ENCODE data around the gene ABHD15. TPM values are rescaled to one million over a fixed set of nuclear protein-coding genes. Genes with fewer than 3 reads are reported as not detected.
"Not testable (repeated sequence)": the region's sequence is repeated elsewhere in the genome, so short reads cannot be mapped to it uniquely, and the experiment has no call there.

Gene ABHD15
- total RNA-seq, 1 donor from 2014 or later: 11.6 TPM

DNA sequence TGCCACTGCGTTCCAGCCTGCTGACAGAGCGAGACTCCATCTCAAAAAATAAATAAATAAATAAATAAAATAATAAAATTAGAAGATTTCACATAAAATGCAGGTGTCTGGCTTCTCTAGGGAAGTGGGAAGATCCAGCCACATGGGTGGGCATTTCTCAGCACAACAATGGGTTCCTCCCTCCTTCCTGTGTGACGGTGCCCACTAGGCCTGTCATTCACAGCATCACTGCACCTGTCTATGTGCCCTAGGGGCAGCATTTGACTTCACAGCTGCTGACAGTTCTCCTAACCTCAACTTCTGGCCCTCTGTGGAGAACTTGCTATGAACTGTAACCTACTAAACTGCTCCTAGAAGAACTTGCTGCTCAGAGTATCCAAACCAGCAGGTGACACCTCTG, 3.0 kb downstream of the ABHD15 start:
- DNase-seq (ENCODE audit: extremely low spot score, unreplicated experiment): no peak
- H3K9me3 Mint-ChIP-seq: no peaks in the 10 kb centered on the region
- H3K4me3 Mint-ChIP-seq: peak overlapping the region; percentile 4
- TF ChIP-seq, protein P1, sequence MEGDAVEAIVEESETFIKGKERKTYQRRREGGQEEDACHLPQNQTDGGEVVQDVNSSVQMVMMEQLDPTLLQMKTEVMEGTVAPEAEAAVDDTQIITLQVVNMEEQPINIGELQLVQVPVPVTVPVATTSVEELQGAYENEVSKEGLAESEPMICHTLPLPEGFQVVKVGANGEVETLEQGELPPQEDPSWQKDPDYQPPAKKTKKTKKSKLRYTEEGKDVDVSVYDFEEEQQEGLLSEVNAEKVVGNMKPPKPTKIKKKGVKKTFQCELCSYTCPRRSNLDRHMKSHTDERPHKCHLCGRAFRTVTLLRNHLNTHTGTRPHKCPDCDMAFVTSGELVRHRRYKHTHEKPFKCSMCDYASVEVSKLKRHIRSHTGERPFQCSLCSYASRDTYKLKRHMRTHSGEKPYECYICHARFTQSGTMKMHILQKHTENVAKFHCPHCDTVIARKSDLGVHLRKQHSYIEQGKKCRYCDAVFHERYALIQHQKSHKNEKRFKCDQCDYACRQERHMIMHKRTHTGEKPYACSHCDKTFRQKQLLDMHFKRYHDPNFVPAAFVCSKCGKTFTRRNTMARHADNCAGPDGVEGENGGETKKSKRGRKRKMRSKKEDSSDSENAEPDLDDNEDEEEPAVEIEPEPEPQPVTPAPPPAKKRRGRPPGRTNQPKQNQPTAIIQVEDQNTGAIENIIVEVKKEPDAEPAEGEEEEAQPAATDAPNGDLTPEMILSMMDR (conservative IDR thresholded peaks at IDR 0.05): no peak
- peaks cover 3% of the 10 kb centered on the region for H3K36me3 Mint-ChIP-seq
- peaks cover 33% of the 10 kb centered on the region for H3K27me3 Mint-ChIP-seq
- H3K27ac Mint-ChIP-seq: no peak overlapping the region
- peaks cover 4% of the 10 kb centered on the region for H3K4me1 Mint-ChIP-seq (ENCODE audit: unreplicated experiment)

DNA sequence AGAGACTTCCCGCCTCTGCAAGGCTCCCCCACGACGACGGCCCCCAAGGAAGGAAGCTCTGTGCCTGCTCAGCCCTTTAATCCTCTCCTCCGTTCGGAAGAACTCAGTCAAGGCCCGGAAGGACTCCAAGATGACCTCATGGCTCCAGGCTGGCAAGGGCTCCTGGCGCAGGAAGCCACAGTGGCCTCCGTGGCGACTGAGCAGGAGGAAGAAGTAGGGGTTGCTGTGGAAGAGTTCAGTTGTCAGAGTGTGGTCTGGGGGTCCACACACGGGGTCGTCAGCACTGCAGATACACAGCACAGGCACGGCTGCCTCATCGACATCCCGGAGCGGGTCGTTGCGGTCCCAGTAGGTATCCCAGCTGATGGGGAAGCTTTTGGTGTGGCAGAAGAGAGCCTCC, 4.2 kb downstream of the ABHD15 start:
- no peak for DNase-seq (ENCODE audit: extremely low spot score, unreplicated experiment)
- H3K4me1 Mint-ChIP-seq (ENCODE audit: unreplicated experiment): peaks cover 4% of the 10 kb centered on the region

DNA sequence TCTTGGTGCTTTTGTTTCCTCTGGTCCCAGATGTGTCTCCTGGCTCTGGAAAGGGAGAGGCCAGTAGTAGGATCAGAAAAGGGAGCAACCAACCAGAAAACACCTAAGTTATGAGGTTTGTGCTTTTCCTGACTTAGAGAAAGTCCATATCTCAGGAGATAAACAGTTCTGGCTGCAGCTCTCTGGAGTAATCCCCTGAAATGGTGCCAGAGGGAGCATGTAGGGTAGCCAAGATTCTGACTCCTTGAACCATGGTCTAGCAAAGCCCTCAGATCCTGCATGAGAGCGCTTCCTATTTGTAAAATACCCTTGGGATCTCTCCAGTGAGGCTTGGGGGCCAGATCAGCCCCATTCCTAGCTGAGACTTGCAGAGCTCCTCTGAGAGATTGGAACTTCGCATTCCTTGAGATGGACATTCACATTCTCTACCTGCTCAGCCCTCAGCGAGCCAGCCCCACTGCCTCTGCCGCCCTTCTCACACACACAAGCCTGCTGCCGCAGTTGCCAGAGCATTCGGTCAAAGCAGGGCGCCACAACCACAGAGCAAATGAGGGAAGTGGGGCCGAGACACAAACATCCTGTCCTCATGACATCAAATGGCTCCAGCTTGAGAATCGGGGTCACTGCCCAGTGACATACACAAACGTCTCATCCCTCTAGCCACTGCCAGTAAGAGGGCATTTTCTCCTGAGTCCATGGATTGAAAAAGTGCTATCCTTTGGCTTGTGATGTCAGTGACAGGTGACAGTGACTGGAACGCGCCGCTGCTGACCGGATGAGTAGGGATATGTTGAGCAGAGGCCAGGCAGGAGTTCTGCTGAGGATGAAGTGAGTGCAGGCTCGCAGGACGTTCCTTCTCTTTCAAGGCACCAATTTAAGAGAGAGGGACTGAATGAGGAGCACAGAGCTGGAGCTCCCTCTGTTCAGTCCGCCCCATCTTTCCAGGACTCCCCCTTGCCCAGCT, 5.0 kb downstream of the ABHD15 start:
- no peak overlapping the region for H3K27ac Mint-ChIP-seq
- no peaks in the 10 kb centered on the region for H3K9me3 Mint-ChIP-seq
- TF ChIP-seq, protein P1 (conservative IDR thresholded peaks at IDR 0.05): no peak
- H3K36me3 Mint-ChIP-seq: peaks cover 3% of the 10 kb centered on the region
- H3K27me3 Mint-ChIP-seq: peaks cover 29% of the 10 kb centered on the region
- DNase-seq (ENCODE audit: extremely low spot score, unreplicated experiment): no peak
- H3K4me3 Mint-ChIP-seq: no peak overlapping the region
- H3K4me1 Mint-ChIP-seq (ENCODE audit: unreplicated experiment): peaks cover 4% of the 10 kb centered on the region

More for the DNA sequence above, 4.2 kb downstream of the ABHD15 start:
- H3K4me3 Mint-ChIP-seq: peak overlapping the region; percentile 52
- no peaks in the 10 kb centered on the region for H3K9me3 Mint-ChIP-seq
- TF ChIP-seq, protein P1 (conservative IDR thresholded peaks at IDR 0.05): no peak
- peaks cover 29% of the 10 kb centered on the region for H3K27me3 Mint-ChIP-seq
- H3K27ac Mint-ChIP-seq: no peak overlapping the region
- peaks cover 3% of the 10 kb centered on the region for H3K36me3 Mint-ChIP-seq

DNA sequence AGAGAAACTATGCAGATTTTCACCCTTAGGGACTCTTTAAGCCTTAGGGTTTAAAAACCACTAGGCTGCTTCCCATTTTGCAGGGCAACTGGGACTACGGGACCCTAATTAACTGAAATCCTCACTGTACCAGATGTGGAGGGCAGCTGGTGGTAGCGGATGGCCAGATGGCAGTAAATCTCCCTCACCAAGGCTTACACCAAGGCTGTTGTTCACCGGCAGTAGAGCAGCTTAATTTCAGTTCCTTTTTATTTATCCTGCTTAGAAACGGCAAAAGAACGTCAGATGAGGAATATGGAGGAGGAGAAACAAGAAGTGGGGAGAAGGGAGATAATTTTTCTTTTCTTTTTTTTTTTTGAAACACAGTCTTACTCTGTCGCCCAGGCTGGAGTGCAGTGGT, 6.5 kb downstream of the ABHD15 start:
- Mint-ChIP-seq H3K4me1 (ENCODE audit: unreplicated experiment) (peaks cover 8% of the 10 kb centered on the region), H3K27ac (no peak overlapping the region), H3K4me3 (no peak overlapping the region), H3K36me3 (peaks cover 3% of the 10 kb centered on the region), H3K9me3 (no peaks in the 10 kb centered on the region), H3K27me3 (peaks cover 20% of the 10 kb centered on the region)
- no peak for DNase-seq (ENCODE audit: extremely low spot score, unreplicated experiment)
- TF ChIP-seq, protein P1 (conservative IDR thresholded peaks at IDR 0.05): no peak

DNA sequence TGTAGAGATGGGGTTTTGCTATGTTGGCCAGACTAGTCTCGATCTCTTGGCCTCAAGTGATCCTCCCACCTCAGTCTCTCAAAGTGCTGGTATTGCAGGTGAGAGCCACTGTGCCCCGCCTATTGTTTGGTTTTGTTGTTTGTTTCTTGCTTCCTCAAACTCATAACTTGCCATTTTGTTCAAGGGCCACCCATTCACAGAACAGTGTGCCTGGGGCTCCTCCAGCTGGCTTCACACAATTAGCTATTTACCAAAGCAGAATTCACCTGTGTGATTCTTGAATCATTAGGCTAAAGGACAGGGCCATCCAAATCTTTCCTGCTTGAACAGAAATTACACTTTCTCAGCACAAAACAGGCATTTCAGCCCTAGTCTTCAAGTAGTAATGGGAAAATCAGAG, 7.2 kb downstream of the ABHD15 start:
- H3K27ac Mint-ChIP-seq: no peak overlapping the region
- H3K36me3 Mint-ChIP-seq: peaks cover 3% of the 10 kb centered on the region
- H3K4me3 Mint-ChIP-seq: no peak overlapping the region
- peaks cover 16% of the 10 kb centered on the region for H3K27me3 Mint-ChIP-seq
- no peaks in the 10 kb centered on the region for H3K9me3 Mint-ChIP-seq
- H3K4me1 Mint-ChIP-seq (ENCODE audit: unreplicated experiment): peaks cover 13% of the 10 kb centered on the region
- no peak for DNase-seq (ENCODE audit: extremely low spot score, unreplicated experiment)
- TF ChIP-seq, protein P1 (conservative IDR thresholded peaks at IDR 0.05): no peak

DNA sequence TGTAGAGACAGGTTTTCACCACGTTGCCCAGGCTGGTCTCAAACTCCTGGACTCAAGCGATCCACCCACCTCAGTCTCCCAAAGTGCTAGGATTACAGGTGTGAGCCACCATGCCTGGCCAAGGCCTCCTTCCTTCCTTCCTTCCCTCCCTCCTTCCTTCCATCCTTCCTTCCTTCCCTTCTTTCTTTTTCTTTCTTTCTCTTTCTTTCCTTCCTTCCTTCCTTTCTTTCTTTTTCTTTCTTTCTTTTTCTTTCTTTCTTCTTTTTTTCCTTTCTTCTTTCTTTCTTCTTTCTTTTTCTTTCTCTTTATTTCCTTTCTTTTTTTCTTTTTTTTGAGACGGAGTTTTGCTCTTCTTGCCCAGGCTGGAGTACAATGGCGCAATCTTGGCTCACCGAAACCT, 8.7 kb downstream of the ABHD15 start:
- H3K4me3 Mint-ChIP-seq; DNase-seq (ENCODE audit: extremely low spot score, unreplicated experiment); H3K9me3 Mint-ChIP-seq; H3K27me3 Mint-ChIP-seq; H3K27ac Mint-ChIP-seq; H3K36me3 Mint-ChIP-seq: not testable (repeated sequence)
- peaks cover 13% of the 10 kb centered on the region for H3K4me1 Mint-ChIP-seq (ENCODE audit: unreplicated experiment)

All from type B pancreatic cell (in vitro differentiated cells).